GM13977 (cell line): ENCODE measurements around the gene KHNYN.
"Not testable (repeated sequence)": the region's sequence is repeated elsewhere in the genome, so short reads cannot be mapped to it uniquely, and the experiment has no call there.

Experiments
- DNase-seq: peaks from one replicate; pipeline ENCODE4 v3.0.0; 2012; ENCODE audit warnings: low spot score
- in situ Hi-C: fragments of 300-500 bp; cut with MboI; formaldehyde crosslinking; loops from one replicate; pipeline ENCODE4 v1.12.0; 2022; ENCODE audit warnings: low sequenced_read_pairs, low pct_unique_long_range_greater_than_20kb, mixed read lengths, inconsistent platforms; ENCODE audit not compliant: unreplicated experiment
- TF ChIP-seq, protein P1 (sequence below): IDR thresholded peaks from 2 replicates; pipeline ENCODE4 v1.5.1; 2012; ENCODE audit warnings: mild to moderate bottlenecking, control low read depth; ENCODE audit not compliant: insufficient read depth; ENCODE audit errors: extremely low read depth, missing control alignments

The KHNYN gene

DNA sequence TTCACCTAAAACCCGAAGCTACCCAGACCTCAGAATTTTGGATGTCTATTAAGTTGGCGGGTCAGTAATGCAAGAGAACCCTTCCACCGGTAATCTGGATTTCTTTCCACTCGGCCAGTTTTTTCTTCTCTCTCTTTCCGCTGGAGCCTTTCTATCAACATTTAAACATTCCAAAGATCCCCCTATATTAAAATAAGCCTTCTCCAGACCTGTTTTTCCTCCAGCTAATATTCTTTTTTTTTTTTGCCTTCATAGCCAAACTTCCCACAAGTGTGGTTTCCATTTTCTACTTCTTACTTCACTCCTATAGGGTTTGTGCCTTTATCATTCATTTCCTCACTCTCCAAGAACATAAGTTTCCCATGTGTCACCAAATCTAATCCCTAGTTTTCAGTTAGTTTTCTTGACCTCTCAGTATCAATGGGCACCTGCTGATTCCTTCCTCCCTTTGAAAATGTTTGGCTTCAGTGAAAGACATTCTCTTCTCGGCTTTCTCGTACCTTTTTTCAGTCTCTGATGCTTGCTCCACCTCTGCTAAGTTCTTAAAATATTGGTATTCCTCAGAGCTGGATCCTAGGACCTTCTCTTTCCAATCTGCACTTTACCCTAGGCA is 13.4 kb downstream of the KHNYN start:
- TF ChIP-seq, protein P1, sequence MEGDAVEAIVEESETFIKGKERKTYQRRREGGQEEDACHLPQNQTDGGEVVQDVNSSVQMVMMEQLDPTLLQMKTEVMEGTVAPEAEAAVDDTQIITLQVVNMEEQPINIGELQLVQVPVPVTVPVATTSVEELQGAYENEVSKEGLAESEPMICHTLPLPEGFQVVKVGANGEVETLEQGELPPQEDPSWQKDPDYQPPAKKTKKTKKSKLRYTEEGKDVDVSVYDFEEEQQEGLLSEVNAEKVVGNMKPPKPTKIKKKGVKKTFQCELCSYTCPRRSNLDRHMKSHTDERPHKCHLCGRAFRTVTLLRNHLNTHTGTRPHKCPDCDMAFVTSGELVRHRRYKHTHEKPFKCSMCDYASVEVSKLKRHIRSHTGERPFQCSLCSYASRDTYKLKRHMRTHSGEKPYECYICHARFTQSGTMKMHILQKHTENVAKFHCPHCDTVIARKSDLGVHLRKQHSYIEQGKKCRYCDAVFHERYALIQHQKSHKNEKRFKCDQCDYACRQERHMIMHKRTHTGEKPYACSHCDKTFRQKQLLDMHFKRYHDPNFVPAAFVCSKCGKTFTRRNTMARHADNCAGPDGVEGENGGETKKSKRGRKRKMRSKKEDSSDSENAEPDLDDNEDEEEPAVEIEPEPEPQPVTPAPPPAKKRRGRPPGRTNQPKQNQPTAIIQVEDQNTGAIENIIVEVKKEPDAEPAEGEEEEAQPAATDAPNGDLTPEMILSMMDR, result no peak
- DNase-seq, result peak; percentile 3
- in situ Hi-C loops, result no loop called here

DNA sequence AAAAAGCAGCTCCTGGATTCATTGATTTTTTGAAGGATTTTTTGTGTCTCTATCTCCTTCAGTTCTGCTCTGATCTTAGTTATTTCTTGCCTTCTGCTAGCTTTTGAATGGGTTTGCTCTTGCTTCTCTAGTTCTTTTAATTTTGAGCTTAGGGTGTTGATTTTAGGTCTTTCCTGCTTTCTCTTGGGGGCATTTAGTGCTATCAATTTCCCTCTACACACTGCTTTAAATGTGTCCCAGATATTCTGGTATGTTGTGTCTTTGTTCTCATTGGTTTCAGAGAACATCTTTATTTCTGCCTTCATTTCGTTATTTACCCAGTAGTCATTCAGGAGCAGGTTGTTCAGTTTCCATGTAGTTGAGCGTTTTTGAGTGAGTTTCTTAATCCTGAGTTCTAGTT is 21.1 kb downstream of the KHNYN start:
- in situ Hi-C loops, result loop anchor here (25.0 kb wide), 1 partner anchor 236 kb away; no protein-coding TSS in a partner anchor
- DNase-seq, result not testable (repeated sequence)

DNA sequence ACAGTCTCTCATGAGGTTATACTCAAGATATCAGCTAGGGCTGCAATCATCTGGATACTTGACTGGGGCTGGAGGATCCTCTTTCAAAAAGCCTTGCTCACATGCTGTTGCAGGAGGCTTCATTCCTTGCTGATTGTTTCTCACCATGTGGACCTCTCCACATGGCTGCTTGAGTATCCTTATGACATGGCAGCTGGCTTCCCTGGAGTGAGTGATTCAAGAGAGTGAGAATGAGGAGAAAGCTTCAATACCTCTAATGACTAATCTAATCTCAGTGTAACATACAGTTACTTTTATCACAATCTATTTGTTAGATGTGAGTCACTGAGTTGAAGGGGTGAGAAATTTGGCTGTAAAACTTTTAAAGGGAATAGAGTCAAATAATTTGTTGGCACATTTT is 27.2 kb downstream of the KHNYN start:
- no peak for DNase-seq
- TF ChIP-seq, protein P1, result no peak
- in situ Hi-C loops, result loop anchor here (25.0 kb wide), 1 partner anchor 230 kb away; no protein-coding TSS in a partner anchor

DNA sequence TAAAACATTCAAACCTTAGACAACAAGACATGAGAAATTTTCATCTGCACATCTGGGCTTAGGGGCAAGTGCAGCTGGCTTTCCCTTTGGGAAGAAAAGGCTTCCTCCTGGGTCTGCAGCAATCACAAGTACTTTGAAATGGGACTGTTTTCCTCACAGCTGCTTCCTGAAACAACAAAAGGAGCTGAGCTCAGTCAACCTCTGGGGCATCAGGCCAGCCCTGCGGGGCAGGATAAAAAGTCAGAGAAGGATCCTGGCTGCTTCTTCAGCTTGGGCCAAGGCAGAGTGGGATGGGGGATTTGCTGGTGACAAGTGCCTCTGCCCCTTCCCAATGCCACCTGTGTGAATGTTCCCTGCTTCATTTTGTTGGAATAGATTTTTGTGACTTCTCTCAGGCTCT is 29.0 kb downstream of the KHNYN start:
- DNase-seq, result no peak
- TF ChIP-seq, protein P1, result no peak
- in situ Hi-C loops, result loop anchor here (25.0 kb wide), 1 partner anchor 229 kb away; no protein-coding TSS in a partner anchor

DNA sequence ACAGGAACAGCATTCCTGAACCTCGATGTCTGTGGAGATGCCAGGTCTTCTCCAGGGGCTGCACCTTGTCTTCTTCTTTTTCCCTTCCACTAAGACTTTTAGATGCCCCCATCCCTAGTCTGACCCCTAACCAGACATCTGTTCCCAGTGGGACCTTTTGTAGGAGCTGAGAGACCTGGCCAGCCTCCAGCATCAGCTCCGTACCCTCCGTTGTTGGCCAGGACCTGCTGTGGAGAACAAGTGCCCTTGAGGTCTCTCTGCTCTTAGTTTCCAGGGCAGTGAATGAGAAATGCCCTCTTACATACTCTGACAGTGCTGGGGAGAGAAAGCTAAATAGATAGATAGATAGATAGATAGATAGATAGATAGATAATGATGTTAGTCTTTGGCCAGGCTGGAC is 29.6 kb downstream of the KHNYN start:
- in situ Hi-C loops, result loop anchor here (25.0 kb wide), 1 partner anchor 228 kb away; no protein-coding TSS in a partner anchor
- no peak for DNase-seq
- TF ChIP-seq, protein P1, result no peak

DNA sequence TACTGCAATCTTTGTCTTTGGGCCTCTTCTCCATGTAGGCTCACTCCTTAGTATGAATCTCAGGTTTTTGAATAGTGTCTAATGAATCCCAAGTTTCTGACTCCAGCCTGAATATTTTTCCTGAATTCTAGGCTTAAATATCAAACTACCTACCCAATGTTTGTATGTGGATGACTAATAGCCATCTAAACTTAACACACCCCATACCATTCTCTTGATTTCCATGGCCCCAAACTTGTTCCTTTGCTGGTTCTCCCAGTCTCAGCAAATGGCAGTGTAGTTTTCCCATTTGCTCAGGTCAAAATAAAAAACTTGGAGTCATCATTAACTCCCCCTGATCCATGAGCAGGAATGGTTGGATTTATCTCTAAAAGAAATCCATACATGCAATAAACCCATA is 31.6 kb downstream of the KHNYN start:
- no peak for DNase-seq
- in situ Hi-C loops, result loop anchor here (25.0 kb wide), 1 partner anchor 226 kb away; no protein-coding TSS in a partner anchor
- TF ChIP-seq, protein P1, result no peak

DNA sequence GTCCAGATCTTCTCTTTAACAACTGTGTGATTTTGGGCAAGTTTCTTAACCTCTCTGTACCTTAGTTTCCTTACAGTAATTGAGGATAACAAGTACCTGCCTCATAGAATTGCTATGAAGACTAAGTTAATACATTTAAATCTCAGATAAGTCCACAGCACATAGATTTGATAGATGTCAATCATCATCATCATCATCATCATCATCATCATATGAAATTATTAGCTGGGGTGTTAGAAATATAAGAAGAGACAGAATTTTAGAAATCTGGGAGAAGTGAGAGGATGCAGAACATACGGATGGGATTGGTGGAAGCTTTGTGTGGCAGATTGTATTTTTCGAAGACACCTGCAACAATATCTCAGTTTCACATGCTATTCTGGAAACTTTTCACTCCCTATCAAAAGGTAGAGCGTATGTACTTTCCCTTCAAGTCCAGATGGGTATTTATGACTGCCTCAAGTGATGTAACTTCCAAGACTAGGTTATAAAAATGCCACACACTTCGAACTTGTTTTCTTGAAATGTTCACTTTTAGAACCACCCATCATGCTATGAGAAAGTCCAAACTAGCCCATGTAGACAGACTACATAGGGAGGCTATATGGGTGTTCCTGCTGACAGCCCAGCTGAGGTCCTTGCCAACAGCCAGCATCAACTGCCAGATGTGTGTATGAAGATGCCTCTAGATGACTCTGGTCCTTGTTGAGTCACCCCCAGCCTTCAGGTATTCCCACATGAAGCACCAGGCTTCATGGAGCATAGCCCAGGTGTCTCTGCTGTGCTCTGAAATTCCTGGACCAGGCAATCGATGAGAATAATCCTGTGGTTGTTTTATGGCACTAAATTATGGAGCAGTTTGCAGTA is 33.5 kb downstream of the KHNYN start:
- TF ChIP-seq, protein P1, result no peak
- no peak for DNase-seq
- in situ Hi-C loops, result loop anchor here (25.0 kb wide), 1 partner anchor 224 kb away; no protein-coding TSS in a partner anchor
